ENCODE data around the gene SEMA4A.

DNA sequence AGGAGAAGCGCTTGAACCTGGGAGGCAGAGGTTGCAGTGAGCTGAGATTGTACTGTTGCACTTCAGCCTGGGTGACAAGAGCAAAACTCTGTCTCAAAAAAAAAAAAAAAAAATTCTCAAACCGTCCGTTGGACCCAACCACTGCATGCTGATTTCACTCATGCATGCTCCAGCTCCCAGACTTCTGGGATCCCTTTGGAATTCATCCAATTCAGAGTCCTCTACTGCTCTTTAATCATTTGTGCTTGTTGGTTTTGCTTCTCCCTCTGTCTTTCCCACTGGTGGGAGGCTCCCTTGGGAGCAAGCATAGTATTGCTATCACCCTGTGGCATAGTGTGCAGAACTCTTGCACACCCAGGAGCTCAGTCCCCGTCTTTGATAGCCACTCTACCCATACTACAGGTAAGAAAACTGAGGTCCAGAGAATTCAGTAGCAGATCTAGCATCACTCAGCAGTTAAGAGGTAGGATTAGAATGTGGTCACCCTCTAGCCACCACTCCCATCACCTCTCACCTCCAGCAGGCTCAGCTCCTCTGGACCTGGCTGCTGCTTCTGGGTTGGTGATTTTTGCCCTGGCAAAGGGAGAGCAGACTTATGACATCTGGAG lies 41.9 kb upstream of the SEMA4A start:
- TF ChIP-seq POLR2A (IDR thresholded peaks at IDR 0.05; ENCODE audit: low read depth, low read length), result no peak
- TF ChIP-seq POLR2AphosphoS5 (IDR thresholded peaks at IDR 0.05; ENCODE audit: low read depth, low read length), result no peak
